ENCODE measurements around the gene CCDC134. TPM values are rescaled to one million over a fixed set of nuclear protein-coding genes. Genes with fewer than 3 reads are reported as not detected.

Gene CCDC134
- total and polyA plus RNA-seq, 2 of the 8 experiments (the other 6 are each of a cell fraction or from before 2014, with no cell fraction given), result 7.7 to 20.0 TPM

DNA sequence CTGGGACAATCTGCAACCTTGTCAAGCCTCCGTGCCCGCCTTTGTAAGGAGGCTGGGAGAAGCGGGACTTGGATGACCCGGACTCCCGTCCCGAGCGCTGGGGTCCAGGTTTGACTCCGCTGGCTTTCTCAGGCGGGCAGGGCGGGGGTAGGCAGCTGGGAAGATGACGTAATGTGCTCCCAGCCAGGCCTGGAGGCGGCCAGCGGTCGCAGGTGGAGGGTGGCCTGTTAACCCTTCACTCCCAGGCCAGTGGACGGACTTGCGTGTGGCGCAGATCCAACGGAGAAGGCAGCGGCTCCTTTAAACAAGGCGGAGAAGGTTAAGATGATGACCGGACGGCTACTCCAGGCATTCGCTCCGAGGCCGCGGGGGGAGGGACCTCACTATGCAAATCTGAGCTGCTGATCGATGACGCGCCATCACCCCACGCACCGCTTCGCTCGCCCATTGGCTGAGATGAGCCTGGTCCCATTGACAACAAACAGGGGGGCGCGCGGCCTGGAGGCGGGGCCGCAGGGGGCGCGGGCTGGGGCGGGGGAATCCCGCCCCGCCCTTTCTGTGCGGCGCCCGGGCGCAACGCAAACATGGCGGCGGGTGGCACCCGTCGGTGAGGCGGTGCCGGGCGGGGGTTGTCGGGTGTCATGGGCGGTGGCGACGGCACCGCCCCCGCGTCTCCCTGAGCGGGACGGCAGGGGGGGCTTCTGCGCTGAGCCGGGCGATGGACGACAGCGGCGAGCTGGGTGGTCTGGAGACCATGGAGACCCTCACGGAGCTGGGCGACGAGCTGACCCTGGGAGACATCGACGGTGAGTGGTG is 32.3 kb downstream of the CCDC134 start, which contains the start of gene SREBF2 (continued):
- TF ChIP-seq BRCA1 (IDR thresholded peaks at IDR 0.05; ENCODE audit: low read depth, low read length), result no peak

Data from H1 (cell line).